ENCODE data around the gene SLC24A1. TPM values are rescaled to one million over a fixed set of nuclear protein-coding genes. Genes with fewer than 3 reads are reported as not detected.

The SLC24A1 gene
- total RNA-seq, 1 experiment from 2014 or later = 3.0 TPM

DNA sequence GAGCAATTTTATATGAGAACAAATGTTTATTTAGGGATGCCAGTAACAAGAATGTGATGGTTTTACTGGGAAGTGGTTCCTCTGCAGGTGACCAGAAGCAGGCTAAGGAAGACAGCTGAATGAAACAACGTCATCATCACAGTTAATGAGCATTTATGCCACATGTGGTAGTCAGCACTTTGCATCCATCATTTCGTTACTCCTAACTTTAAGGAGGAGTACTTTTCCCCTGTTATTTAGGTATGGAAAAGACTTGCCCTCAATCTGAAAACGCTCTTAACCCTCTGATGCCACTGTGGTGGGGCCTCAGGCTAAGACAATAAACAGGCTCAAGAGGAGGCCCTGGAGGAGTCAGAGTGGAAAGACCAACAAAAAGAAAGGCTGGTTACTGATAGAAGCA lies 42.0 kb upstream of the SLC24A1 start:
- H2AFZ ChIP-seq (ENCODE audit: low read length) = no peak overlapping the region
- no peak for DNase-seq
- no peak for TF ChIP-seq EZH2 (IDR thresholded peaks at IDR 0.05; ENCODE audit: low read length, unreplicated experiment)
- TF ChIP-seq, protein P1, sequence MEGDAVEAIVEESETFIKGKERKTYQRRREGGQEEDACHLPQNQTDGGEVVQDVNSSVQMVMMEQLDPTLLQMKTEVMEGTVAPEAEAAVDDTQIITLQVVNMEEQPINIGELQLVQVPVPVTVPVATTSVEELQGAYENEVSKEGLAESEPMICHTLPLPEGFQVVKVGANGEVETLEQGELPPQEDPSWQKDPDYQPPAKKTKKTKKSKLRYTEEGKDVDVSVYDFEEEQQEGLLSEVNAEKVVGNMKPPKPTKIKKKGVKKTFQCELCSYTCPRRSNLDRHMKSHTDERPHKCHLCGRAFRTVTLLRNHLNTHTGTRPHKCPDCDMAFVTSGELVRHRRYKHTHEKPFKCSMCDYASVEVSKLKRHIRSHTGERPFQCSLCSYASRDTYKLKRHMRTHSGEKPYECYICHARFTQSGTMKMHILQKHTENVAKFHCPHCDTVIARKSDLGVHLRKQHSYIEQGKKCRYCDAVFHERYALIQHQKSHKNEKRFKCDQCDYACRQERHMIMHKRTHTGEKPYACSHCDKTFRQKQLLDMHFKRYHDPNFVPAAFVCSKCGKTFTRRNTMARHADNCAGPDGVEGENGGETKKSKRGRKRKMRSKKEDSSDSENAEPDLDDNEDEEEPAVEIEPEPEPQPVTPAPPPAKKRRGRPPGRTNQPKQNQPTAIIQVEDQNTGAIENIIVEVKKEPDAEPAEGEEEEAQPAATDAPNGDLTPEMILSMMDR (conservative IDR thresholded peaks at IDR 0.05; ENCODE audit: low read depth, low read length) = no peak
- TF ChIP-seq EZH2phosphoT487 (IDR thresholded peaks at IDR 0.05; ENCODE audit: borderline replicate concordance, low read length) = no peak
- no peaks in the 10 kb centered on the region for H3K79me2 ChIP-seq (ENCODE audit: low read length)
- H3K4me3 ChIP-seq (ENCODE audit: low read length) = no peak overlapping the region
- BruUV-seq (replicated peaks) = no TSS peak
- intact Hi-C loops (cut with micrococcal nuclease) = loop anchor here (5.0 kb wide), 1 partner anchor 47 kb away; the partner anchor contains the start of gene HACD3
- no peaks in the 10 kb centered on the region for H3K27me3 ChIP-seq (ENCODE audit: low read length)
- no peak overlapping the region for H3K4me2 ChIP-seq (ENCODE audit: low read length)
- no peaks in the 10 kb centered on the region for H3F3A ChIP-seq (ENCODE audit: low read length, unreplicated experiment)
- no peaks in the 10 kb centered on the region for H3K9me3 ChIP-seq (ENCODE audit: low read length)
- H4K20me1 ChIP-seq (ENCODE audit: low read length) = no peaks in the 10 kb centered on the region
- 0 out of 2 replicates have a peak overlapping the region, but pooled peaks have one; percentile 13 for H3K27ac ChIP-seq (ENCODE audit: low read length)
- peaks cover 26% of the 10 kb centered on the region for H3K4me1 ChIP-seq (ENCODE audit: insufficient read depth, low read length)
- peak; percentile 43 for ATAC-seq
- ChIA-PET CTCF (interaction anchor here (0.6 kb wide), 1 partner anchor 293 kb away, joined by 5 read pairs; no protein-coding TSS in a partner anchor), POLR2A (ENCODE audit: unreplicated experiment) (no interaction called here)
- H3K9me2 ChIP-seq (replicated peaks; ENCODE audit: low read length) = no peaks in the 10 kb centered on the region
- H3K36me3 ChIP-seq (ENCODE audit: low read depth, low read length) = peaks cover 25% of the 10 kb centered on the region
- H3K9ac ChIP-seq (ENCODE audit: low read length) = no peak overlapping the region

GRCh38 chr15:65580287-65580686 lies 41.5 kb upstream of the SLC24A1 start:
- peak; percentile 93 for ATAC-seq
- Histone ChIP-seq H3K4me1 (ENCODE audit: insufficient read depth, low read length) (peaks cover 26% of the 10 kb centered on the region), H4K20me1 (ENCODE audit: low read length) (no peaks in the 10 kb centered on the region), H3K9ac (ENCODE audit: low read length) (no peak overlapping the region), H2AFZ (ENCODE audit: low read length) (no peak overlapping the region), H3K4me3 (ENCODE audit: low read length) (no peak overlapping the region), H3K9me3 (ENCODE audit: low read length) (no peaks in the 10 kb centered on the region), H3K9me2 (replicated peaks; ENCODE audit: low read length) (no peaks in the 10 kb centered on the region), H3K27ac (ENCODE audit: low read length) (no peak overlapping the region), H3K79me2 (ENCODE audit: low read length) (no peaks in the 10 kb centered on the region), H3K36me3 (ENCODE audit: low read depth, low read length) (peaks cover 26% of the 10 kb centered on the region), H3F3A (ENCODE audit: low read length, unreplicated experiment) (no peaks in the 10 kb centered on the region), H3K4me2 (ENCODE audit: low read length) (no peak overlapping the region), H3K27me3 (ENCODE audit: low read length) (no peaks in the 10 kb centered on the region)
- TF ChIP-seq EZH2phosphoT487 (IDR thresholded peaks at IDR 0.05; ENCODE audit: borderline replicate concordance, low read length) (no peak), EZH2 (IDR thresholded peaks at IDR 0.05; ENCODE audit: low read length, unreplicated experiment) (no peak)
- TF ChIP-seq, protein P1 (conservative IDR thresholded peaks at IDR 0.05; ENCODE audit: low read depth, low read length) = no peak
- POLR2A ChIA-PET (ENCODE audit: unreplicated experiment) = no interaction called here
- peak; percentile 68 for DNase-seq
- intact Hi-C loops (cut with micrococcal nuclease) = no loop called here
- CTCF ChIA-PET = no interaction called here
- no TSS peak for BruUV-seq (replicated peaks)

GRCh38 chr15:65583701-65584100 lies 38.0 kb upstream of the SLC24A1 start:
- no peaks in the 10 kb centered on the region for H3K9me3 ChIP-seq (ENCODE audit: low read length)
- TF ChIP-seq, protein P1 (conservative IDR thresholded peaks at IDR 0.05; ENCODE audit: low read depth, low read length) = no peak
- TF ChIP-seq EZH2 (IDR thresholded peaks at IDR 0.05; ENCODE audit: low read length, unreplicated experiment) (no peak), EZH2phosphoT487 (IDR thresholded peaks at IDR 0.05; ENCODE audit: borderline replicate concordance, low read length) (no peak)
- no peak overlapping the region for H2AFZ ChIP-seq (ENCODE audit: low read length)
- intact Hi-C loops (cut with micrococcal nuclease) = no loop called here
- H3K9ac ChIP-seq (ENCODE audit: low read length) = no peak overlapping the region
- ChIA-PET CTCF (no interaction called here), POLR2A (ENCODE audit: unreplicated experiment) (no interaction called here)
- no peak for DNase-seq
- H3K4me3 ChIP-seq (ENCODE audit: low read length) = no peak overlapping the region
- ATAC-seq = no peak
- BruUV-seq (replicated peaks) = no TSS peak
- H3K4me1 ChIP-seq (ENCODE audit: insufficient read depth, low read length) = peaks cover 16% of the 10 kb centered on the region
- H3K27ac ChIP-seq (ENCODE audit: low read length) = no peak overlapping the region
- no peaks in the 10 kb centered on the region for H3F3A ChIP-seq (ENCODE audit: low read length, unreplicated experiment)
- H3K36me3 ChIP-seq (ENCODE audit: low read depth, low read length) = peaks cover 13% of the 10 kb centered on the region; the same call in 1 of the 2 replicates
- H3K79me2 ChIP-seq (ENCODE audit: low read length) = no peaks in the 10 kb centered on the region
- H3K27me3 ChIP-seq (ENCODE audit: low read length) = no peaks in the 10 kb centered on the region
- no peak overlapping the region for H3K4me2 ChIP-seq (ENCODE audit: low read length)
- H3K9me2 ChIP-seq (replicated peaks; ENCODE audit: low read length) = no peaks in the 10 kb centered on the region
- H4K20me1 ChIP-seq (ENCODE audit: low read length) = no peaks in the 10 kb centered on the region

All from PC-3 (cell line).